Measurements from ENCODE around the gene PCDHGA2.
A peak's percentile ranks its signal among the peaks of the same experiment; 100 is the strongest.

PCDHGA2 gene

DNA sequence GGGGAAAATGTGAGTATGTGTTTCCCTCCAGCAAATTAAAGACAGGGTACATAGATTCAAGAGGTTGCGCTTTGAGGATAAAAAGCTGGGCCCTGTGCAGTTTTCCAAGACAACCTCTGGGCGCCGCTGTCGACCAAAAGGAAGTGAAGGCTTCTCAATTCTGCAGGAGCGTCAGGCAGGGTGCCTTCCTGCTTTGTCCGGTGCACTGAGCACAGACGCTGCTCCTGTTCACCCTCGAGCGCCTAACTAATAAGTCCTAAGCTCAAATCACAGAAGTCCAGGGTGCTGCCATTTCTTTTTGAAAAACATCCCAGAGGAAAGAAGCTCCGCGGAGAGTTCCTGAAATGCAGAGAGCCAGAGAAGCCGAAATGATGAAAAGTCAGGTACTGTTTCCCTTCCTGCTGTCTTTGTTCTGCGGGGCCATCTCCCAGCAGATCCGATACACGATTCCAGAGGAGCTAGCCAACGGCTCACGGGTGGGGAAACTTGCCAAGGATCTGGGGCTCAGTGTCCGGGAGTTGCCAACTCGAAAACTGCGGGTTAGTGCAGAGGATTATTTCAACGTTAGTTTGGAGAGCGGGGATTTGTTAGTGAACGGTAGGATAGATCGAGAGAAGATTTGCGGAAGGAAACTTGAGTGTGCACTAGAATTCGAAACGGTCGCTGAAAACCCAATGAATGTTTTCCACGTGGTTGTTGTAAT is 11.5 kb downstream of the PCDHGA2 start, which contains the start of gene PCDHGB1:
TSS of gene PCDHGB1 (plus strand) at position 183 of the 703 bp plus-strand sequence. CDS start at position 345, 162 bp downstream.
- Histone ChIP-seq H3K27ac (ENCODE audit: low read depth, low read length) (no peak within 1 kb of the TSS), H3K9me3 (ENCODE audit: low read length) (peaks cover 44% of the 10 kb centered on the region), H3K9ac (ENCODE audit: low read length) (no peak within 1 kb of the TSS), H3K36me3 (ENCODE audit: insufficient read depth, low read length) (no peaks in the 10 kb centered on the region), H3K27me3 (ENCODE audit: control insufficient read depth in 1 of 2, insufficient read depth in 2 of 2, low read length in 2 of 2) (no peaks in the 10 kb centered on the region), H3K4me1 (ENCODE audit: insufficient read depth, low read length) (no peaks in the 10 kb centered on the region), H3K4me3 (ENCODE audit: low read depth in 1 of 2, low read length in 2 of 2) (peak within 1 kb of the TSS; percentile 4 to 42)

DNA sequence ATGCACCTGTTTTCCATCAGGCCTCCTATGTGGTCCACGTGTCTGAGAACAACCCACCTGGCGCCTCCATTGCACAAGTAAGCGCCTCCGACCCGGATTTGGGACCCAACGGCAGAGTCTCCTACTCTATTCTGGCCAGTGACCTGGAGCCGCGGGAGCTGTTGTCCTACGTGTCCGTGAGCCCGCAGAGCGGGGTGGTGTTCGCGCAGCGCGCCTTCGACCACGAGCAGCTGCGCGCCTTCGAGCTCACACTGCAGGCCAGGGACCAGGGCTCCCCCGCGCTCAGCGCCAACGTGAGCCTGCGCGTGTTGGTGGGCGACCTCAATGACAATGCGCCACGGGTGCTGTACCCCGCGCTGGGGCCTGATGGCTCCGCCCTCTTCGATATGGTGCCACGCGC is 13.0 kb downstream of the PCDHGA2 start:
- Histone ChIP-seq H3K9ac (ENCODE audit: low read length) (no peak overlapping the region), H3K9me3 (ENCODE audit: low read length) (peaks cover 55% of the 10 kb centered on the region), H3K4me1 (ENCODE audit: insufficient read depth, low read length) (no peaks in the 10 kb centered on the region), H3K4me3 (ENCODE audit: low read depth in 1 of 2, low read length in 2 of 2) (peak overlapping the region in 1 of 2 donors; percentile 42), H3K36me3 (ENCODE audit: insufficient read depth, low read length) (no peaks in the 10 kb centered on the region), H3K27ac (ENCODE audit: low read depth, low read length) (no peak overlapping the region), H3K27me3 (ENCODE audit: control insufficient read depth in 1 of 2, insufficient read depth in 2 of 2, low read length in 2 of 2) (no peaks in the 10 kb centered on the region)

DNA sequence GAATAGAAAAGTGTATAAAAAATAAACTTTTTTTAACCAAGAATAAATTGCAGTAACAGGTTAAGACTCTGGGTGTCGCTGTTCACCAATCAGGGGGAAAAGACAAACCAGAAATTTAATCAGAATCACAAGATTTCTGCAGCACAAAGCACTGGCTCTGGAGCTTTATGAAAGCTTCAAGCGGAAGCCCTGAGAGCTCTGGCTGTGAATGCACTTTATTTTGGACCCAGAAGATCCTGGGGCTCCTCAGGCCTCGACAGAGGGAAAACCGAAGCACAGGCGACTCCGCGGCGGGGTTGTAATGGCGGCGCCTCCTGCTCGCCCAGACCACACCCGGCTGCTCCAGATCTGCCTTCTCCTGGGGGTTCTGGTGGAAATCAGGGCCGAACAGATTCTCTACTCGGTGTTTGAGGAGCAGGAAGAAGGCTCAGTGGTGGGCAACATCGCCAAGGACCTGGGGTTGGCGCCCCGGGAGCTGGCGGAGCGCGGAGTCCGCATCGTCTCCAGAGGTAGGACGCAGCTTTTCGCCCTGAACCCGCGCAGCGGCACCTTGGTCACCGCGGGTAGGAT is 16.4 kb downstream of the PCDHGA2 start, which contains the start of gene PCDHGA4:
TSS of gene PCDHGA4 (plus strand) at position 122 of the 570 bp plus-strand sequence. CDS start at position 209, 87 bp downstream.
- no peaks in the 10 kb centered on the region for H3K4me1 ChIP-seq (ENCODE audit: insufficient read depth, low read length)
- H3K36me3 ChIP-seq (ENCODE audit: insufficient read depth, low read length), result no peaks in the 10 kb centered on the region
- H3K9me3 ChIP-seq (ENCODE audit: low read length), result peaks cover 48% of the 10 kb centered on the region
- H3K9ac ChIP-seq (ENCODE audit: low read length), result no peak within 1 kb of the TSS
- no peak within 1 kb of the TSS for H3K27ac ChIP-seq (ENCODE audit: low read depth, low read length)
- H3K27me3 ChIP-seq (ENCODE audit: control insufficient read depth in 1 of 2, insufficient read depth in 2 of 2, low read length in 2 of 2), result no peaks in the 10 kb centered on the region
- peak within 1 kb of the TSS; percentile 5 to 12 for H3K4me3 ChIP-seq (ENCODE audit: low read depth in 1 of 2, low read length in 2 of 2)

DNA sequence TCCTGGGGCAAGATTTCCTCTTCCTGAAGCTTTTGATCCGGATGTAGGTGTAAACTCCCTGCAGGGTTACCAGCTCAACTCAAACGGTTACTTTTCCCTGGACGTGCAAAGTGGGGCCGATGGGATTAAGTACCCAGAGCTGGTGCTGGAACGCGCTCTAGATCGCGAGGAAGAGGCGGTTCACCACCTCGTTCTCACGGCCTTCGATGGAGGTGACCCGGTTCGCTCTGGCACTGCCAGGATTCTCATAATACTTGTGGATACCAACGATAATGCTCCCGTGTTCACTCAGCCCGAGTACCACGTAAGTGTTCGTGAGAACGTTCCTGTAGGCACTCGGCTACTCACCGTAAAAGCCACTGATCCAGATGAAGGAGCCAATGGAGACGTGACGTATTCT is 17.1 kb downstream of the PCDHGA2 start:
- Histone ChIP-seq H3K4me1 (ENCODE audit: insufficient read depth, low read length) (no peaks in the 10 kb centered on the region), H3K4me3 (ENCODE audit: low read depth in 1 of 2, low read length in 2 of 2) (peak overlapping the region; percentile 5 to 12), H3K9ac (ENCODE audit: low read length) (no peak overlapping the region), H3K27me3 (ENCODE audit: control insufficient read depth in 1 of 2, insufficient read depth in 2 of 2, low read length in 2 of 2) (no peaks in the 10 kb centered on the region), H3K9me3 (ENCODE audit: low read length) (peaks cover 48% of the 10 kb centered on the region), H3K36me3 (ENCODE audit: insufficient read depth, low read length) (no peaks in the 10 kb centered on the region), H3K27ac (ENCODE audit: low read depth, low read length) (no peak overlapping the region)

DNA sequence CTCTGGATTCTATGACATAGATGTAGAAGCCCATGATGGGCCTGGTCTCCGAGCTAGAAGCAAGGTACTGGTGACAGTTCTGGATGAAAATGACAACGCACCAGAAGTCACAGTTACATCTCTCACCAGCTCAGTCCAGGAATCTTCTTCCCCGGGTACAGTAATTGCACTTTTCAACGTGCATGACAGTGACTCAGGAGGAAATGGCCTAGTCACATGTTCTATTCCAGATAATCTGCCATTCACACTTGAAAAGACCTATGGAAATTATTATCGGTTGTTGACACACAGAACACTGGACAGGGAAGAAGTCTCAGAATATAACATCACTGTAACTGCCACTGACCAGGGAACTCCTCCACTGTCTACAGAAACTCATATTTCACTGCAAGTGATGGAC is 17.6 kb downstream of the PCDHGA2 start:
- Histone ChIP-seq H3K9ac (ENCODE audit: low read length) (no peak overlapping the region), H3K4me3 (ENCODE audit: low read depth in 1 of 2, low read length in 2 of 2) (peak overlapping the region in 1 of 2 donors; percentile 5), H3K27ac (ENCODE audit: low read depth, low read length) (no peak overlapping the region), H3K4me1 (ENCODE audit: insufficient read depth, low read length) (no peaks in the 10 kb centered on the region), H3K27me3 (ENCODE audit: control insufficient read depth in 1 of 2, insufficient read depth in 2 of 2, low read length in 2 of 2) (no peaks in the 10 kb centered on the region), H3K9me3 (ENCODE audit: low read length) (peaks cover 48% of the 10 kb centered on the region), H3K36me3 (ENCODE audit: insufficient read depth, low read length) (no peaks in the 10 kb centered on the region)

DNA sequence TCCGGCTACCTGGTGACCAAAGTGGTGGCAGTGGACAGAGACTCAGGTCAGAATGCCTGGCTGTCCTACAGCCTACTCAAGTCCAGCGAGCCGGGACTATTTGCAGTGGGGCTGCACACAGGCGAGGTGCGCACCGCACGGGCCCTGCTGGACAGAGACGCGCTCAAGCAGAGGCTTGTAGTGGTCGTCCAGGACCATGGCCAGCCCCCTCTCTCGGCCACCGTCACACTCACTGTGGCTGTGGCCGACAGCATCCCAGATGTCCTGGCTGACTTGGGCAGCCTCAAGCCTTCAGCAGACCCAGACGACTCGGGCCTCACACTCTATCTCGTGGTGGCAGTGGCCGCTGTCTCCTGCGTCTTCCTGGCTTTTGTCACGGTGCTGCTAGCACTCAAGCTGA is 18.4 kb downstream of the PCDHGA2 start:
- H3K9me3 ChIP-seq (ENCODE audit: low read length), result peaks cover 48% of the 10 kb centered on the region

DNA sequence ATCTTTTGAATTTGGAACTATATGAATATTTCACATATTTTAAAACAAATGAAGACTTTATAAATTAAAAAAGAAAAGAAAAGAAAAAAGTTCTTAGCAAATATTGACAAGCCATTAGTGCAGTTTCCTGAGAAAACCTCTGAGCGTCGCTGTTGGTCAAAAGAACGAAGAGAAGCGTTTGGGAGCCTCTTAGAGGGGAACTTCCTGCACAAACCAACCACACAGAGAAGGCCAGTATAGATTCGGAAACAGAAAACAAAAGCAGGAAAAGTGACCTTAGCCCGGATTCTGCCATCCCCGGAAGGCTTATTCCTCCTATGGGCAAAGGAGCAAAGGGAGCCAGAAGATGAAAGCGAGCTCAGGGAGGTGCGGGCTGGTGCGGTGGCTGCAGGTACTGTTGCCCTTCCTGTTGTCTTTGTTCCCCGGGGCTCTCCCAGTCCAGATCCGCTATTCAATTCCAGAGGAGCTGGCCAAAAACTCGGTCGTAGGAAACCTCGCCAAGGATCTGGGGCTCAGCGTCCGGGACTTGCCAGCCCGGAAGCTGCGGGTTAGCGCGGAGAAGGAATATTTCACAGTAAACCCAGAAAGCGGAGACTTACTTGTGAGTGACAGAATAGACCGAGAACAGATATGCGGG is 21.3 kb downstream of the PCDHGA2 start, which contains the start of gene PCDHGB2:
TSS of gene PCDHGB2 (plus strand) at position 205 of the 637 bp plus-strand sequence. CDS start at position 347, 142 bp downstream.
- Histone ChIP-seq H3K36me3 (ENCODE audit: insufficient read depth, low read length) (no peaks in the 10 kb centered on the region), H3K4me3 (ENCODE audit: low read depth in 1 of 2, low read length in 2 of 2) (peak within 1 kb of the TSS; percentile 11 to 14), H3K9ac (ENCODE audit: low read length) (no peak within 1 kb of the TSS), H3K9me3 (ENCODE audit: low read length) (peaks cover 56% of the 10 kb centered on the region), H3K27ac (ENCODE audit: low read depth, low read length) (no peak within 1 kb of the TSS), H3K4me1 (ENCODE audit: insufficient read depth, low read length) (no peaks in the 10 kb centered on the region), H3K27me3 (ENCODE audit: control insufficient read depth in 1 of 2, insufficient read depth in 2 of 2, low read length in 2 of 2) (no peaks in the 10 kb centered on the region)

More for the DNA sequence above, 18.4 kb downstream of the PCDHGA2 start:
- no peaks in the 10 kb centered on the region for H3K36me3 ChIP-seq (ENCODE audit: insufficient read depth, low read length)
- H3K27me3 ChIP-seq (ENCODE audit: control insufficient read depth in 1 of 2, insufficient read depth in 2 of 2, low read length in 2 of 2), result no peaks in the 10 kb centered on the region
- H3K4me1 ChIP-seq (ENCODE audit: insufficient read depth, low read length), result no peaks in the 10 kb centered on the region
- H3K27ac ChIP-seq (ENCODE audit: low read depth, low read length), result no peak overlapping the region
- H3K4me3 ChIP-seq (ENCODE audit: low read depth in 1 of 2, low read length in 2 of 2), result peak overlapping the region in 1 of 2 donors; percentile 5
- no peak overlapping the region for H3K9ac ChIP-seq (ENCODE audit: low read length)

DNA sequence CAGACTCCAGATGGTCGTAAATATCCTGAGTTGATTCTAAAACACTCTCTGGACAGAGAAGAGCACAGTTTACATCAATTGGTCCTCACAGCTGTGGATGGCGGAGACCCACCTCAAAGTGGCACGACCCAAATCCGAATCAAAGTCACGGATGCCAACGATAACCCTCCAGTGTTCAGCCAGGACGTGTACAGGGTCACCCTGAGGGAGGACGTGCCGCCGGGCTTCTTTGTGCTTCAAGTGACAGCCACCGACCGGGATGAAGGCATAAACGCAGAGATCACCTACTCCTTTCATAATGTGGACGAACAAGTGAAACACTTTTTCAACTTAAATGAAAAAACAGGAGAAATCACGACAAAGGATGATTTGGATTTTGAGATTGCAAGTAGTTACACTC is 22.1 kb downstream of the PCDHGA2 start:
- no peaks in the 10 kb centered on the region for H3K36me3 ChIP-seq (ENCODE audit: insufficient read depth, low read length)
- H3K9ac ChIP-seq (ENCODE audit: low read length), result no peak overlapping the region
- no peaks in the 10 kb centered on the region for H3K27me3 ChIP-seq (ENCODE audit: control insufficient read depth in 1 of 2, insufficient read depth in 2 of 2, low read length in 2 of 2)
- peaks cover 57% of the 10 kb centered on the region for H3K9me3 ChIP-seq (ENCODE audit: low read length)
- peak overlapping the region in 1 of 2 donors; percentile 14 for H3K4me3 ChIP-seq (ENCODE audit: low read depth in 1 of 2, low read length in 2 of 2)
- no peaks in the 10 kb centered on the region for H3K4me1 ChIP-seq (ENCODE audit: insufficient read depth, low read length)
- H3K27ac ChIP-seq (ENCODE audit: low read depth, low read length), result no peak overlapping the region

DNA sequence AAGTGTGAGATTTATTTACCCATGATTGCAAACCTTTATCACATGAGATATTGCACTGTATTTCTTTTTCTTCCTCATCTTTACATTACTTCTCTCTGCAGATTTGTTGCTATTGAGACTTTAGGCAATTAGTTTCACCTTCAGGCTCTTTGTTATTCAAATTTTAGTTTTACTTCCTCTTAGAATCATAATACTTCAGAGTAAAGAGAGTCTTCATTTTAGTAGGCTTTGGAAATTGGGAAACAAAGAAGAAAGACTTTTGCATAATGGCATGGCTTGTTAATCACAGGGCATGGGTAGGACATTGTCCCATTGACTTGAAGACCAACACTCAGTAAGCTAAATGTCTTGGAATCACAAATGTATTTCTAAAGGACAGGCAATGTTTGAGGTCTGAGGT is 24.2 kb downstream of the PCDHGA2 start:
- H3K9ac ChIP-seq (ENCODE audit: low read length), result no peak overlapping the region
- no peaks in the 10 kb centered on the region for H3K4me1 ChIP-seq (ENCODE audit: insufficient read depth, low read length)
- no peaks in the 10 kb centered on the region for H3K27me3 ChIP-seq (ENCODE audit: control insufficient read depth in 1 of 2, insufficient read depth in 2 of 2, low read length in 2 of 2)

DNA sequence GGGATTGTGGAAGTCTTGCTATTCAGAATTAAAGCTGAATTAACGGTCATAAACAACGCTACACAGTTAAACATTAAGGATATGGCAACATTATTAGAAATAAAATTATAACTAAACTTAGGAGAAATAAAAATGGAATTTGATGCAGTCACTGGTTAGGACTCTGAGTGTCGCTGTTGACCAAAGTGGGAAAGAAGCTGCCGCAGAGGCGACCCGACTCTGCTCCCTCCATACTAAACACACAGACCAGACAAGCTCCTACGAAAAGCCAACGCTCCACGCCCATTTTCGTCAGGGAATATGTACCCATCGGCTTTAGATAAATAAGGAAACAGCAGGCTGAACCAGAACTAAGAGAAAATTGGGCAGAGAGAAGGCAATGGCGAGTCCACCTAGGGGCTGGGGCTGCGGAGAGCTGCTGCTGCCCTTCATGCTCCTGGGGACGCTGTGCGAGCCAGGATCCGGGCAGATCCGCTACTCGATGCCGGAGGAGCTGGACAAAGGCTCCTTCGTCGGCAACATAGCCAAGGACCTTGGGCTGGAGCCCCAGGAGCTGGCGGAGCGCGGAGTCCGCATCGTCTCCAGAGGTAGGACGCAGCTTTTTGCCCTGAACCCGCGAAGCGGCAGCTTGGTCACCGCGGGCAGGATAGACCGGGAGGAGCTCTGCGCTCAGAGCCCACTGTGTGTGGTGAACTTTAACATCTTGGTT is 25.5 kb downstream of the PCDHGA2 start, which contains the start of gene PCDHGA5:
TSS of gene PCDHGA5 (plus strand) at position 211 of the 709 bp plus-strand sequence. CDS start at position 380, 169 bp downstream.
- Histone ChIP-seq H3K27ac (ENCODE audit: low read depth, low read length) (no peak within 1 kb of the TSS), H3K9me3 (ENCODE audit: low read length) (peaks cover 58% of the 10 kb centered on the region), H3K4me3 (ENCODE audit: low read depth in 1 of 2, low read length in 2 of 2) (peak within 1 kb of the TSS; percentile 26 to 44)

More for the DNA sequence above, 24.2 kb downstream of the PCDHGA2 start:
- Histone ChIP-seq H3K27ac (ENCODE audit: low read depth, low read length) (no peak overlapping the region), H3K4me3 (ENCODE audit: low read depth in 1 of 2, low read length in 2 of 2) (no peak overlapping the region), H3K36me3 (ENCODE audit: insufficient read depth, low read length) (no peaks in the 10 kb centered on the region), H3K9me3 (ENCODE audit: low read length) (peaks cover 58% of the 10 kb centered on the region)

More for the DNA sequence above, 25.5 kb downstream of the PCDHGA2 start, which contains the start of gene PCDHGA5:
- no peaks in the 10 kb centered on the region for H3K36me3 ChIP-seq (ENCODE audit: insufficient read depth, low read length)
- H3K9ac ChIP-seq (ENCODE audit: low read length), result no peak within 1 kb of the TSS
- no peaks in the 10 kb centered on the region for H3K27me3 ChIP-seq (ENCODE audit: control insufficient read depth in 1 of 2, insufficient read depth in 2 of 2, low read length in 2 of 2)
- H3K4me1 ChIP-seq (ENCODE audit: insufficient read depth, low read length), result no peaks in the 10 kb centered on the region
